Measurements from ENCODE around the gene PLXNA2. TPM values are rescaled to one million over a fixed set of nuclear protein-coding genes. Genes with fewer than 3 reads are reported as not detected.

The PLXNA2 gene
- total and polyA plus RNA-seq, 9 donors: 17.8 to 43.3 (median 35.1) TPM

DNA sequence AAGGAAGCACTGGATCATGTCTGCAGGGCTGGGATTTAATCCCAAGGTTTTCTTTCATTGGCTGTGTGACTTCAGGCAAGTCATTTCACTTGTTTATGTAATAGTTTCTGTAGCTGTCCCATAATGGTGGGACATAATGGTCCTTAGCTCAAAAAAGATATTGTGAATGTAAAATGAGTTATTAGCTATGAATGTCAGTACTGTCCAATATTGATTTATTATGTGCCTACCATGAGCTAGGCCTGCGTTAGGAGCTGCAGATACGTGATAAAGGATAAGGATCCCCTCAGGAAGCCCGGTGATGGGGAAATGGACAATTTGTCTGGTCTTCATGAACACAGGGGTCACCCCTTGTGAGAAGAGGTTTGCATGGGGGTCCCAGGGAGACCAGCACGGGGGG lies 95.8 kb downstream of the PLXNA2 start:
- Histone ChIP-seq H3K4me3 (ENCODE audit: low read length) (no peak overlapping the region), H3K9me3 (replicated peaks; ENCODE audit: control insufficient read depth, low read depth, low read length) (no peaks in the 10 kb centered on the region), H3K36me3 (ENCODE audit: control insufficient read depth, insufficient read depth, low read length) (peaks cover 3% of the 10 kb centered on the region), H3K4me1 (ENCODE audit: control insufficient read depth, insufficient read depth, low read length) (peaks cover 32% of the 10 kb centered on the region), H3K27me3 (ENCODE audit: control insufficient read depth, insufficient read depth, low read length) (no peaks in the 10 kb centered on the region), H3K27ac (ENCODE audit: low read length) (no peak overlapping the region)
- WGBS (ENCODE audit: insufficient coverage): 89% methylated on average over 4 of the region's 4 CpGs
- no peak for DNase-seq

DNA sequence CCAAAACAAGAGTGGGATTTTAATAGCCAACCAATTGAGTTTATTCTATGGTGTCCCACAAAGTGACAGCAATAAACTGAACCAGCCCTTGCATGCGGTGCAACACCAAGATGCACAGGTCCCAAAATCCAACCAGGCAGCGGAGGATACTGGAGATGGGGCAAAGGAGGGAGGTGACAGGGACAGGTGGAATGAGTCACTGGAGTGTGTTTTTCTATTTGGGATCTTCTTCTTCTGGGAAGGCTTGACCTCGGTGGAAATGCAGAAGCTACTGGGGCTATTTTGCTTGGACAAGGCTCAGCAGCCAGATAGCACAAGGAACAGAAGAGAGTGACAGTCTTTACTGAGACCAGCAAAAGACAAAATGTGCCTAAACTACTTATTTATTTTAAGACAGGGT lies 97.5 kb downstream of the PLXNA2 start:
- no peak for DNase-seq
- Histone ChIP-seq H3K4me3 (ENCODE audit: low read length) (no peak overlapping the region), H3K36me3 (ENCODE audit: control insufficient read depth, insufficient read depth, low read length) (peaks cover 11% of the 10 kb centered on the region), H3K4me1 (ENCODE audit: control insufficient read depth, insufficient read depth, low read length) (peaks cover 49% of the 10 kb centered on the region), H3K27me3 (ENCODE audit: control insufficient read depth, insufficient read depth, low read length) (no peaks in the 10 kb centered on the region), H3K9me3 (replicated peaks; ENCODE audit: control insufficient read depth, low read depth, low read length) (no peaks in the 10 kb centered on the region), H3K27ac (ENCODE audit: low read length) (no peak overlapping the region)
- WGBS (ENCODE audit: insufficient coverage): 93% methylated on average over 3 of the region's 3 CpGs

DNA sequence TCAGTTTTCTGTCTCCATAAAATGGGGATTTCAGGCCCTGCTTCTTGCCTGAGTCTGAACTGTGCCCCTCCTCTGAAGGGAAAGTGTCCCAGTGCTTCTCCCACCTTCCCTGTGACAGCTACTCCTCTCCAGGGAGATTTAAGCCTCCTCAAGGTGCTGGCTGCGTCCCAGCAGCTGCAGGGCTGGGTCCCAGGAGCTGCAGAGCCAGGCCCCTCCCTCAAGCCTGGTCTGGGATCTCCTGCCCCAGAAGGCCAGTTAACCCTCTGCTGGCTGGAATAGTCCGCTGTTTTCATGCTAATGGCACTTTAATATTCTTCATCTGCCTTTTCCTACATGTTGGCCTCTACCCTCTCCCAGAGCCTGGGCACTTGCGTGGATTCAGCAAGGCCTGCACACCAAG lies 99.0 kb downstream of the PLXNA2 start:
- no peak overlapping the region for H3K27ac ChIP-seq (ENCODE audit: low read length)

DNA sequence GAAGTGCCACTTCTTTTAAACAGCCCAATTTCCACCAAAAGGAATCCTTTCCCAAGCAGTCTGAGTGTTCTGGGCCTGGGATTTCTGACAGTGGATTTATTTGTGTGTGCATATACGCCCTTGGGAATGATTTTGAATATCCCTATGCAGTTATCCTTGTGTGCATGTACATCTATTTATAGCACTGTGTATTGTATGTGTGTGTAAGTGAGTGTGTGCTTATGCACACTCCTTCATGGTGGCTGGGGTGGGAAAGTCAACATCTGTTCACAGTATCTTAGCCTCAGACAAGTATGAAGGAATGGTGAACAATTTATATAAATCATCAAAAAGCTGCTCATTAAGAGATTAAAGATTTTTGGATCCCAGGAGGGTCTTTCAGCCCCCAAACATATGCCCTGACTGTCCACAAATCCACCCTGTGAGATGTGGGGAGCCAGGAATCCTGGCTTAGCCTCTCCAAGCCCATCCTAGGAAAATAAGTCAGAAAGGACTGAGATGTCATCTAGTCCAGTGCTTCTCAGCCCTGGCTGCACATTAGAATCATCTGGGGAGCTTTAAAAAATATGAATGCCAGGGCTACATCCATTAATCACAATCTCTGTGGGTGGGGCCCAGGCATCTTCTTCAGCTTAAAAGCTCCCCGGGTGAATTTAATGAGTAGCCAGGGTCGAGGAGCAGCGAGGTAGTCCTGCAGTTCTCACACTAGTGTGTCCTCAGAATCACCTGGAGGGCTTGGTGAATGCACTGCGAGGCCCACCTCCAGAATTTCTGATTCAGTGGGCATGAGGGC lies 101.4 kb downstream of the PLXNA2 start:
- Histone ChIP-seq H3K27me3 (ENCODE audit: control insufficient read depth, insufficient read depth, low read length) (no peaks in the 10 kb centered on the region), H3K27ac (ENCODE audit: low read length) (peak overlapping the region; percentile 13), H3K9me3 (replicated peaks; ENCODE audit: control insufficient read depth, low read depth, low read length) (no peaks in the 10 kb centered on the region), H3K4me3 (ENCODE audit: low read length) (no peak overlapping the region), H3K4me1 (ENCODE audit: control insufficient read depth, insufficient read depth, low read length) (peaks cover 41% of the 10 kb centered on the region), H3K36me3 (ENCODE audit: control insufficient read depth, insufficient read depth, low read length) (peaks cover 26% of the 10 kb centered on the region)
- WGBS (ENCODE audit: insufficient coverage): 24% methylated on average over 3 of the region's 5 CpGs
- peak; percentile 29 for DNase-seq

More for the DNA sequence above, 99.0 kb downstream of the PLXNA2 start:
- DNase-seq: no peak
- no peak overlapping the region for H3K4me3 ChIP-seq (ENCODE audit: low read length)
- H3K9me3 ChIP-seq (replicated peaks; ENCODE audit: control insufficient read depth, low read depth, low read length): no peaks in the 10 kb centered on the region
- 22% methylated on average over 1 of the region's 3 CpGs for WGBS (ENCODE audit: insufficient coverage)
- H3K4me1 ChIP-seq (ENCODE audit: control insufficient read depth, insufficient read depth, low read length): peaks cover 45% of the 10 kb centered on the region
- peaks cover 21% of the 10 kb centered on the region for H3K36me3 ChIP-seq (ENCODE audit: control insufficient read depth, insufficient read depth, low read length)
- no peaks in the 10 kb centered on the region for H3K27me3 ChIP-seq (ENCODE audit: control insufficient read depth, insufficient read depth, low read length)

DNA sequence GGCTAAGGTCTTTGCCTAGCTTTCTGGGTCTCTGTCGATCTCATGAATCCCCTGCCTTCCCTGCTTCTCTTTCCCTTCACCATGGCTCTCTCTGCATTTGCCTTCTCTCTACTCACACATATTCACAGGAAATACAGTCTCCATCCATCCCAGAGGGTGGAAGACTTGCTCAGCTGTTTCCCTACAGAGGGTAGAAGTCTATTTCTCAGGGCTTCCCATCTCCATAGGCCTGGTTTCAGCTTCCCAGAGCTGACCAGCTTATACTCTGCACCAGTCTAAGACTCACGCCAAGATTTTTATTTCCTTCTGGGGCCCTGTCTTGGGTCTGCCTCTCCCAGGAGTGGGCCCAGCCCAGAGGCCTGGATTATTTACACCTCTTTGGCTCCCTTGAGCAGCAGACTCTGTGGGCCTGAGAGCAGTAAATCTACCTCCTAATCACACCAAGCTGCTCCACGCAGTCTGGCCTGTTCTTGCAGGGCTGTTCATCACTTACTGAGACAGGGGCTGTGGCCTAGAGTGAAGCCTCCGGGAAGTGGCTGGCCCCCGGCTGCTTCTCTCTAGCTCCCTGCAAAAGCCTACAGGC lies 102.5 kb downstream of the PLXNA2 start:
- no peaks in the 10 kb centered on the region for H3K27me3 ChIP-seq (ENCODE audit: control insufficient read depth, insufficient read depth, low read length)
- H3K9me3 ChIP-seq (replicated peaks; ENCODE audit: control insufficient read depth, low read depth, low read length): no peaks in the 10 kb centered on the region
- peaks cover 23% of the 10 kb centered on the region for H3K36me3 ChIP-seq (ENCODE audit: control insufficient read depth, insufficient read depth, low read length)
- peaks cover 48% of the 10 kb centered on the region for H3K4me1 ChIP-seq (ENCODE audit: control insufficient read depth, insufficient read depth, low read length)
- DNase-seq: peak; percentile 53
- H3K4me3 ChIP-seq (ENCODE audit: low read length): no peak overlapping the region
- H3K27ac ChIP-seq (ENCODE audit: low read length): peak overlapping the region; percentile 64
- 35% methylated on average over 5 of the region's 5 CpGs for WGBS (ENCODE audit: insufficient coverage)

DNA sequence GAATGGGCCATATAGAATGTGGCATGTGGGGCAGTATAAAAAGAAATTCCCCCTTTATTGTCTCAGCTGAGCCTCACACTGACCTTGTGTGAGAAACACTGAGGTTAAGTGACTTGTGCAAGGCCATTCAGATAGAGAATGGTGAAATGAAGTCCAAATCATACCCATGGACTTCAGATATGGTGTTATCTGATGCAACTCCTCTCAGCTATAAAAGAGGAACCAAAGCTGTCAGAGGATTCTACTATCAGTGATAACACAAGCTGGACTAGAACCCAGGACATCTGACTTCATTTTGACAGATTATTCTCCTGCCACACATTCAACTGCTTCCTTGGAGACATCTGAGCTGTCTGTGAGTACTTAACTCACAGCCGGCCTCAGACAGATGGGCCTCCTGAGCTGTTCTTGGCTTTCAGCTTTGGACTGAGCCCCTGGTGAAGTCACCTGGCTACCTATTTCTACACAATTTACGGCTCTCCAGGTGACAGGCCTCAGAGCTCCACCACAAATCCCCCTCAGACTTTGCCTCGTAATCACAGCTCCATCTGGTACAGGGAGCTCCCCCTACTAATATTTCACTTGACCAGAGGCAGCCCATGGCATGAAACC lies 104.6 kb downstream of the PLXNA2 start:
- Histone ChIP-seq H3K36me3 (ENCODE audit: control insufficient read depth, insufficient read depth, low read length) (peaks cover 25% of the 10 kb centered on the region), H3K4me1 (ENCODE audit: control insufficient read depth, insufficient read depth, low read length) (peaks cover 55% of the 10 kb centered on the region), H3K9me3 (replicated peaks; ENCODE audit: control insufficient read depth, low read depth, low read length) (no peaks in the 10 kb centered on the region), H3K27me3 (ENCODE audit: control insufficient read depth, insufficient read depth, low read length) (no peaks in the 10 kb centered on the region), H3K4me3 (ENCODE audit: low read length) (no peak overlapping the region), H3K27ac (ENCODE audit: low read length) (no peak overlapping the region)
- 36% methylated on average over 3 of the region's 3 CpGs for WGBS (ENCODE audit: insufficient coverage)
- DNase-seq: no peak

DNA sequence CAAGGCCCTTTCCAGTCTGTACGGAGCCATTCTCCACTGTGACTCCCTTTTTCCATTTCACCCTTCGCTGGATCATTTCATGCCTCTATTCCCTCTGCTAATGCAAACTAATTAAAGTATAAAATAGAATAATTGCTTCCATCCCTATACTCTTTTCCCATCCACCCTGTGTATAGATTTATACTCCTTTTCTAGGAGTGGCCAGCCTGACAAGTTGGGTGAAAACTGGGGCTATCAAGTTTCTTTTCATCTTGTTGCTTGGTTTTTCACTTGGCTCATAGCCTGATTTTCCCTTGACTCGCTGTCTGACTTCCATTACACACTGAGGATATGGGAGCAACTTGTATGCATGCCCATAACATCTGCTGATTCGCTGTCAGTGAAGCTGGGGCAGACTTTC lies 107.0 kb downstream of the PLXNA2 start:
- H3K4me1 ChIP-seq (ENCODE audit: control insufficient read depth, insufficient read depth, low read length): peaks cover 48% of the 10 kb centered on the region
- DNase-seq: peak; percentile 68
- no peak overlapping the region for H3K27ac ChIP-seq (ENCODE audit: low read length)
- H3K9me3 ChIP-seq (replicated peaks; ENCODE audit: control insufficient read depth, low read depth, low read length): no peaks in the 10 kb centered on the region
- no CpG with 5 or more reads among the region's 4 CpGs for WGBS (ENCODE audit: insufficient coverage)
- peaks cover 22% of the 10 kb centered on the region for H3K36me3 ChIP-seq (ENCODE audit: control insufficient read depth, insufficient read depth, low read length)
- no peak overlapping the region for H3K4me3 ChIP-seq (ENCODE audit: low read length)
- H3K27me3 ChIP-seq (ENCODE audit: control insufficient read depth, insufficient read depth, low read length): no peaks in the 10 kb centered on the region

DNA sequence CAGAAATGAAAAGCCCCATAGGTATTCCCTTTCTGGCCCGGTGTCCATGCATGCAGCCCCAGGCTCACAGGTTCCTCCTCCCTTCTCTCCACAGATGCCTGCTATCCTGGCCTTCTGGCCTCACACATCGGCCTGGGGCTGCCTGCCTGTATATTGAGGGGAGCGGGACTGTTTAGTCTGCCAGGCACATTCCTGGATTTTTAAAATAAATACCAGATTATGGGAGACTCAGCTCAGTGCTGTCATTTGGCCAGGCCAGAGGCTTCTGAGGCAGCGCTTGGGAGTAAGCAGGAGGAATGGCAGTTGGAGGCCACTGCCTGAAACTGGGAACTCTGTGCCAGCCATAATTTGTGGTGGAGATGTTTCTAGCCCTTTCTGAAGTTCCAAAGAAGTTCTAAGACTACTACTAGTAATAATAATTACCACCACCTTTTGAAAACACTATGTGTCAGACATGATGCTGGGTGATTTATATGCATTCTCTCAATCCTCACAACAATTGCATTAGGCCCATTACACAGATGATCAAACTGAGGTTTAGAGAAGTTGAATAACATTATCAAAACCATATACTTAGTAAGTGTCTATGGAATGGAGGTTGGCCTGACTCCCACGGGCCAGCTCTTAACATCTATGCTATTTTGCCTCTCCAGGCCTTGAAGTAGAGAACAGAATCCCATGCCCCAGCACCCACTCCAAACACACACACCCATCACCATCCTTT lies 107.6 kb downstream of the PLXNA2 start:
- WGBS (ENCODE audit: insufficient coverage): 40% methylated on average over 2 of the region's 5 CpGs
- peaks cover 17% of the 10 kb centered on the region for H3K36me3 ChIP-seq (ENCODE audit: control insufficient read depth, insufficient read depth, low read length)
- H3K4me1 ChIP-seq (ENCODE audit: control insufficient read depth, insufficient read depth, low read length): peaks cover 48% of the 10 kb centered on the region
- H3K27ac ChIP-seq (ENCODE audit: low read length): no peak overlapping the region
- no peaks in the 10 kb centered on the region for H3K27me3 ChIP-seq (ENCODE audit: control insufficient read depth, insufficient read depth, low read length)
- DNase-seq: no peak
- H3K9me3 ChIP-seq (replicated peaks; ENCODE audit: control insufficient read depth, low read depth, low read length): no peaks in the 10 kb centered on the region
- H3K4me3 ChIP-seq (ENCODE audit: low read length): no peak overlapping the region

DNA sequence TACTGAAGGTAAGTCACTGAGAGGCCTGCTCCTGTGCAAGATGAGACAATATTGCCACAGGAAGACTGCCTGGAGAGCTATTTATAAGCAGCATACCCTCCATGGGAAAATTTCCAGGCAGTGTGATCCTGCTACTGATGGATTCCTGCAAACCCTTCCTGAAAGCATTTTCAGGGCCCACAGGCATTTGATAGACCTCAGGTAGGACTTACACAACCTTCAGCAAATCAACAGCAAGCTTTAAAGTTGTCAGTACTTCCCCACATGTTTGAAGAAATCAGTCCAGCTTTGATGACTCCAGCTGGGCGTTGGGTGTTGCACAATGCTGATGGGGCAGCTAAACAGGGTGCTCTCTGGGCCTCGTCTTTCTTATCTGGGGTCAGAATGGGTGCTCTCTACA lies 108.8 kb downstream of the PLXNA2 start:
- H3K27me3 ChIP-seq (ENCODE audit: control insufficient read depth, insufficient read depth, low read length): no peaks in the 10 kb centered on the region
- 81% methylated on average over 2 of the region's 2 CpGs for WGBS (ENCODE audit: insufficient coverage)
- no peak for DNase-seq
- no peaks in the 10 kb centered on the region for H3K9me3 ChIP-seq (replicated peaks; ENCODE audit: control insufficient read depth, low read depth, low read length)
- H3K27ac ChIP-seq (ENCODE audit: low read length): no peak overlapping the region
- H3K4me1 ChIP-seq (ENCODE audit: control insufficient read depth, insufficient read depth, low read length): peaks cover 54% of the 10 kb centered on the region
- H3K36me3 ChIP-seq (ENCODE audit: control insufficient read depth, insufficient read depth, low read length): peaks cover 12% of the 10 kb centered on the region
- no peak overlapping the region for H3K4me3 ChIP-seq (ENCODE audit: low read length)

DNA sequence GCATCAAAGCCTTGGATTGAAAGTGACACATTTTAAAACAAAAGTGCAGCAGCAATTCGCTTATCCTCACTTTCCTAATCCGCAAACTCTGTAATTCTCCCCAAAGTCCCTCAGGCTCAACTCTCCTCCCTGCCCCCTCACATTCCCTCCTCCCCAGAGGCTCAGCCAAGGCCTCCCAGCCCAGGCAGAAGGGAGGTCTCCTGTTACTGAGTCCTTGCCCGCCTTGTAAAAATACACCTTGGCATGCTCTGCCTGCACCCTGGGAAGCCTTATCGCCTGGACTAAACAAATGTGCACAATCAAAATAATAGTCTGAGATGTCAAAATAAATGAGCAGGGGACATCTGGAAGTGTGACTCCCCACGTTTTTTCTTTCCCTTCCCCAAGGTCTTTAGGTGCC lies 109.7 kb downstream of the PLXNA2 start:
- no peak overlapping the region for H3K4me3 ChIP-seq (ENCODE audit: low read length)
- H3K4me1 ChIP-seq (ENCODE audit: control insufficient read depth, insufficient read depth, low read length): peaks cover 62% of the 10 kb centered on the region
- H3K27me3 ChIP-seq (ENCODE audit: control insufficient read depth, insufficient read depth, low read length): no peaks in the 10 kb centered on the region
- no peaks in the 10 kb centered on the region for H3K9me3 ChIP-seq (replicated peaks; ENCODE audit: control insufficient read depth, low read depth, low read length)
- no peak overlapping the region for H3K27ac ChIP-seq (ENCODE audit: low read length)
- WGBS (ENCODE audit: insufficient coverage): 57% methylated on average over 2 of the region's 5 CpGs
- H3K36me3 ChIP-seq (ENCODE audit: control insufficient read depth, insufficient read depth, low read length): peaks cover 10% of the 10 kb centered on the region
- no peak for DNase-seq

Measured in muscle of leg (tissue), 11 donors.